Measurements from ENCODE around the gene DLGAP3. TPM values are rescaled to one million over a fixed set of nuclear protein-coding genes. Genes with fewer than 3 reads are reported as not detected.

Gene DLGAP3
- total and polyA plus RNA-seq, 12 donors, result 0.07 to 0.35 (median 0.13) TPM; not detected in 6

GRCh38 chr1:34816778-34817177 is 112.7 kb downstream of the DLGAP3 start:
- H3K4me3 ChIP-seq, result no peak overlapping the region
- no peaks in the 10 kb centered on the region for H3K36me3 ChIP-seq
- peaks cover 0 to 10% (median 0%) of the 10 kb centered on the region in 11 donors for H3K9me3 ChIP-seq
- H3K27me3 ChIP-seq, result no peaks in the 10 kb centered on the region
- ATAC-seq (no peak), DNase-seq (no peak)
- H3K27ac ChIP-seq, result no peak overlapping the region
- 72 to 75% methylated on average over 3 of the region's 3 CpGs for WGBS, 2 donors
- peaks cover 0 to 12% (median 0%) of the 10 kb centered on the region in 9 donors for H3K4me1 ChIP-seq
- intact Hi-C loops (cut with DNase I), result no loop called here
- TF ChIP-seq CTCF (IDR thresholded peaks at IDR 0.05), result no peak

GRCh38 chr1:34816332-34816731 is 113.1 kb downstream of the DLGAP3 start:
- intact Hi-C loops (cut with DNase I), result no loop called here
- no peak for ATAC-seq
- Histone ChIP-seq H3K4me1 (peaks cover 0 to 8% (median 0%) of the 10 kb centered on the region in 9 donors), H3K36me3 (no peaks in the 10 kb centered on the region), H3K4me3 (no peak overlapping the region), H3K27me3 (no peaks in the 10 kb centered on the region), H3K9me3 (peaks cover 0 to 10% (median 0%) of the 10 kb centered on the region in 11 donors), H3K27ac (no peak overlapping the region)
- DNase-seq, result no peak
- TF ChIP-seq CTCF (IDR thresholded peaks at IDR 0.05), result no peak

Other genes starting within 250 kb of the DLGAP3 start
- not detected for gene GJB5, start 174.6 kb downstream of the DLGAP3 start, total RNA-seq
- gene GJB5, start 174.6 kb downstream of the DLGAP3 start, polyA plus RNA-seq, result not detected
- gene GJB4, start 169.9 kb downstream of the DLGAP3 start, total RNA-seq, result not detected
- not detected for gene GJB4, start 169.9 kb downstream of the DLGAP3 start, polyA plus RNA-seq
- gene GJB3, start 148.4 kb downstream of the DLGAP3 start, total RNA-seq, result not detected
- gene GJB3, start 148.4 kb downstream of the DLGAP3 start, polyA plus RNA-seq, result not detected
- gene GJA4, start 136.7 kb downstream of the DLGAP3 start, total RNA-seq, result 10 to 100 TPM in 9 of 10 donors, 1 to 10 TPM in 1; 9.0 to 37.8 (median 22.7) TPM
- gene GJA4, start 136.7 kb downstream of the DLGAP3 start, polyA plus RNA-seq, result 10 to 100 TPM; 20.3 to 50.1 TPM
- 10 to 100 TPM; 33.9 to 74.2 (median 43.7) TPM for gene SMIM12, start 69.9 kb downstream of the DLGAP3 start, total RNA-seq
- gene SMIM12, start 69.9 kb downstream of the DLGAP3 start, polyA plus RNA-seq, result 10 to 100 TPM in 1 of 2 donors, 1 to 10 TPM in 1; 9.7 to 78.1 TPM
- 10 to 100 TPM in 1 of 10 donors, 1 to 10 TPM in 9; 4.9 to 13.1 (median 6.6) TPM for gene TMEM35B, start 55.7 kb upstream of the DLGAP3 start, total RNA-seq
- gene TMEM35B, start 55.7 kb upstream of the DLGAP3 start, polyA plus RNA-seq, result 10 to 100 TPM; 13.3 to 26.7 TPM
- 10 to 100 TPM; 10.7 to 21.2 (median 15.5) TPM for gene ZMYM6, start 102.3 kb upstream of the DLGAP3 start, total RNA-seq
- gene ZMYM6, start 102.3 kb upstream of the DLGAP3 start, polyA plus RNA-seq, result 10 to 100 TPM in 1 of 2 donors, 1 to 10 TPM in 1; 6.0 to 20.5 TPM
- 10 to 100 TPM in 1 of 10 donors, 1 to 10 TPM in 9; 4.2 to 11.0 (median 7.3) TPM for gene ZMYM1, start 149.7 kb upstream of the DLGAP3 start, total RNA-seq
- 1 to 10 TPM; 1.2 to 7.7 TPM for gene ZMYM1, start 149.7 kb upstream of the DLGAP3 start, polyA plus RNA-seq

All from heart right ventricle (tissue), 16 donors.